Thyroid gland (tissue), 4 donors: ENCODE data around the gene ABCA13. TPM values are rescaled to one million over a fixed set of nuclear protein-coding genes. Genes with fewer than 3 reads are reported as not detected.

Experiments
- DNase-seq, 2 donors: peaks; one replicate each; pipeline ENCODE4 v3.0.0-alpha.2; 2019
- H3K27ac ChIP-seq, 3 donors: fragments of 200-600 bp; sonication (generic); 1 replicate in 2 of 3; 2 replicates in 1 of 3; pipeline ENCODE4 v1.5.1; 2016 to 2019; ENCODE audit warnings: mild to moderate bottlenecking in 1 of 3, moderate library complexity in 1 of 3
- H3K27me3 ChIP-seq: fragments of 200-600 bp; sonication (generic); one replicate; pipeline ENCODE4 v1.5.1; 2019
- H3K36me3 ChIP-seq, 2 donors: fragments of 200-600 bp; sonication (generic); one replicate each; pipeline ENCODE4 v1.5.1; 2016 to 2019
- H3K4me1 ChIP-seq, 2 donors: fragments of 200-600 bp; sonication (generic); one replicate each; pipeline ENCODE4 v1.5.1; 2017 to 2019
- H3K4me3 ChIP-seq, 3 donors: fragments of 200-600 bp; sonication (generic); replicated peaks in 1 of 3; 1 replicate in 2 of 3; 2 replicates in 1 of 3; pipeline ENCODE4 v1.5.1; 2016; ENCODE audit warnings: mild to moderate bottlenecking in 1 of 3
- H3K9me3 ChIP-seq: fragments of 200-600 bp; sonication (generic); one replicate; pipeline ENCODE4 v1.5.1; 2017
- POLR2A ChIP-seq, 2 donors: fragments of 450-650 bp; IDR thresholded peaks; one replicate each; pipeline ENCODE4 v1.6.1; 2017; ENCODE audit warnings: antibody characterized with exemption in 2 of 2, mild to moderate bottlenecking in 2 of 2, moderate library complexity in 1 of 2
- WGBS, 2 donors: methylation state at CpG; one replicate each; pipeline ENCODE4 v1.1.5; 2017; 5-methylcytosine and 5-hydroxymethylcytosine counted together
- intact Hi-C: fragments of 100-400 bp; cut with DNase I; formaldehyde crosslinking; loops from one replicate; pipeline ENCODE4 v1.15.1; 2023
- total RNA-seq, 4 donors: library from RNA; depleted of rRNA; stranded (reverse); fragments of >200 nt; gene quantifications; one replicate each; pipeline ENCODE4 v1.2.3, GENCODE V29; 2016
- TF ChIP-seq, protein P1 (sequence below), 6 experiments: fragments of 200-600 bp in 3 of 6; fragments of 450-650 bp in 3 of 6; sonication (generic) in 3 of 6; IDR thresholded peaks; one replicate each; pipeline ENCODE4 v1.5.1; 2016 to 2019; ENCODE audit warnings: antibody characterized with exemption in 6 of 6, mild to moderate bottlenecking in 2 of 6, inconsistent platforms in 1 of 6, moderate library complexity in 1 of 6

ABCA13 gene
- total RNA-seq, 4 donors from 2014 or later, result 7.6 to 13.3 (median 11.7) TPM

DNA sequence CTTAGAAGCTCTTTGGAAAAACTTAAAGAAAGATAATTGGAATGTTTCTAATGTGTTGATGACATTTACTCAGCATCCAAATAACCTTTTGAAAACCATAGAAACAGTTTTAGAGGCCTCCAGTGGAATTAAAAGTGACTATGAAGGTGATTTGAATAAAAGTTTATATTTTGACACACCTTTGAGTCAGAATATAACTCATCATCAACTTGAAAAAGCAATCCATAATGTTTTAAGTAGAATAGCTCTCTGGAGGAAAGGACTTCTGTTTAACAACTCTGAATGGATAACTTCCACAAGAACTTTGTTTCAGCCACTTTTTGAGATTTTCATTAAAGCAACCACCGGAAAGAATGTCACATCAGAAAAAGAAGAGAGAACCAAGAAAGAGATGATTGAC, 108.2 kb downstream of the ABCA13 start:
- DNase-seq, result no peak
- Histone ChIP-seq H3K27ac (no peak overlapping the region), H3K4me1 (peaks cover 6 to 10% of the 10 kb centered on the region in 2 donors), H3K27me3 (no peaks in the 10 kb centered on the region), H3K36me3 (no peaks in the 10 kb centered on the region), H3K4me3 (no peak overlapping the region), H3K9me3 (no peaks in the 10 kb centered on the region)
- 90 to 93% methylated on average over 1 of the region's 1 CpG for WGBS, 2 donors
- intact Hi-C loops, result no loop called here
- TF ChIP-seq, protein P1, sequence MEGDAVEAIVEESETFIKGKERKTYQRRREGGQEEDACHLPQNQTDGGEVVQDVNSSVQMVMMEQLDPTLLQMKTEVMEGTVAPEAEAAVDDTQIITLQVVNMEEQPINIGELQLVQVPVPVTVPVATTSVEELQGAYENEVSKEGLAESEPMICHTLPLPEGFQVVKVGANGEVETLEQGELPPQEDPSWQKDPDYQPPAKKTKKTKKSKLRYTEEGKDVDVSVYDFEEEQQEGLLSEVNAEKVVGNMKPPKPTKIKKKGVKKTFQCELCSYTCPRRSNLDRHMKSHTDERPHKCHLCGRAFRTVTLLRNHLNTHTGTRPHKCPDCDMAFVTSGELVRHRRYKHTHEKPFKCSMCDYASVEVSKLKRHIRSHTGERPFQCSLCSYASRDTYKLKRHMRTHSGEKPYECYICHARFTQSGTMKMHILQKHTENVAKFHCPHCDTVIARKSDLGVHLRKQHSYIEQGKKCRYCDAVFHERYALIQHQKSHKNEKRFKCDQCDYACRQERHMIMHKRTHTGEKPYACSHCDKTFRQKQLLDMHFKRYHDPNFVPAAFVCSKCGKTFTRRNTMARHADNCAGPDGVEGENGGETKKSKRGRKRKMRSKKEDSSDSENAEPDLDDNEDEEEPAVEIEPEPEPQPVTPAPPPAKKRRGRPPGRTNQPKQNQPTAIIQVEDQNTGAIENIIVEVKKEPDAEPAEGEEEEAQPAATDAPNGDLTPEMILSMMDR (IDR thresholded peaks at IDR 0.05), result no peak
- no peak for TF ChIP-seq POLR2A (IDR thresholded peaks at IDR 0.05)

GRCh38 chr7:48280100-48280499, 108.8 kb downstream of the ABCA13 start:
- no peak overlapping the region for H3K4me3 ChIP-seq
- no peaks in the 10 kb centered on the region for H3K36me3 ChIP-seq
- H3K27ac ChIP-seq, result no peak overlapping the region
- H3K4me1 ChIP-seq, result peaks cover 6 to 10% of the 10 kb centered on the region in 2 donors
- TF ChIP-seq POLR2A (IDR thresholded peaks at IDR 0.05), result no peak
- TF ChIP-seq, protein P1 (IDR thresholded peaks at IDR 0.05), result no peak
- no peak for DNase-seq
- no peaks in the 10 kb centered on the region for H3K9me3 ChIP-seq
- intact Hi-C loops, result no loop called here
- H3K27me3 ChIP-seq, result no peaks in the 10 kb centered on the region
- 75 to 91% methylated on average over 2 of the region's 2 CpGs for WGBS, 2 donors

DNA sequence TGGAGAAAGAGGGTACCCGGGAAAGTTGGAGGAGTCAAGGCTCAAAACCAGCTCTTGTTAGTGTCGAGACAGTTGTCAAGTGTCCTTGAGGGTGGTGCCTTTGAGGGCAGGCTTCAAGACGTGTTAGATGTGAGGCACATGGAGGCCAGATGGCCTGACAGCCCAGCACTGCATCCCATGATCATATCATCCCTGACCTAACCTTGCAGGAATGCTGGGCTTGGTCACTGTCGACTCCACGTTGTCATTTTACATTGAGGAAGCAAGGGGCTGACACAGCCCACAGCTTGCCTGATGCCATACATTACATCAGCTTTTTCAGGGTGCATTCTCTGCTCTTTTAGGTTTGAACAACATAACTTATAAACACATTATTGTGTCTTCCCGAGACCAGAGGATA, 114.1 kb downstream of the ABCA13 start:
- Histone ChIP-seq H3K4me3 (no peak overlapping the region), H3K9me3 (no peaks in the 10 kb centered on the region), H3K4me1 (no peaks in the 10 kb centered on the region), H3K36me3 (no peaks in the 10 kb centered on the region), H3K27ac (no peak overlapping the region), H3K27me3 (no peaks in the 10 kb centered on the region)
- intact Hi-C loops, result no loop called here
- 64 to 69% methylated on average over 6 of the region's 6 CpGs for WGBS, 2 donors
- no peak for DNase-seq
- TF ChIP-seq, protein P1 (IDR thresholded peaks at IDR 0.05), result no peak
- no peak for TF ChIP-seq POLR2A (IDR thresholded peaks at IDR 0.05)

DNA sequence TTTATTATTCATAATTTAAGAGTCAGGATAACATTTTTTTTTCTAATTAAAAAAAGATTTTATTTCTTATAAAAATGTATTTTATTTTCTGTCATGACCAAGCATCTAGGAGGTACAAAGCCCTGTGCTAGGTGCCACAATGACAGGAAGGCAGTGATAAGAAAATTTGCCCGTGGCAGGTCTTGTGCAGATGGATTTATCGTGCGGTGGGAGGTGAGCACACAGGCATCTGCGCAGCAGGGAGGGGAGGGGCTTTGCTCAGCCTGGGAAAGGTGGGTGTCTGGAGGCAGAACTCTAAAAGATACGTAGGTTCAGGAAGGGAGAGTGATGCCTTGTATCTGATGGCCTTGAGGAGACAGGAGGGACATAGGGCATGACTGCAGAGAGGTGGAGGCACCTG, 115.6 kb downstream of the ABCA13 start:
- Histone ChIP-seq H3K27ac (no peak overlapping the region), H3K4me1 (no peaks in the 10 kb centered on the region), H3K4me3 (no peak overlapping the region), H3K9me3 (no peaks in the 10 kb centered on the region), H3K36me3 (no peaks in the 10 kb centered on the region), H3K27me3 (no peaks in the 10 kb centered on the region)
- no peak for TF ChIP-seq POLR2A (IDR thresholded peaks at IDR 0.05)
- TF ChIP-seq, protein P1 (IDR thresholded peaks at IDR 0.05), result no peak
- 83 to 87% methylated on average over 5 of the region's 5 CpGs for WGBS, 2 donors
- intact Hi-C loops, result no loop called here
- DNase-seq, result no peak

- WGBS, 2 donors, result 86 to 93% methylated on average over 1 of the region's 1 CpG
- Histone ChIP-seq H3K27ac (no peak overlapping the region), H3K4me3 (no peak overlapping the region), H3K4me1 (no peaks in the 10 kb centered on the region), H3K36me3 (no peaks in the 10 kb centered on the region), H3K27me3 (no peaks in the 10 kb centered on the region), H3K9me3 (no peaks in the 10 kb centered on the region)
- no peak for TF ChIP-seq POLR2A (IDR thresholded peaks at IDR 0.05)
- TF ChIP-seq, protein P1 (IDR thresholded peaks at IDR 0.05), result no peak
- intact Hi-C loops, result no loop called here
- no peak for DNase-seq
Observed at GRCh38 chr7:48289656-48290055, 118.4 kb downstream of the ABCA13 start.
